Inflammatory macrophage (primary cell): Measurements from ENCODE around the gene TOP2B.

ENCODE experiments used
- DNase-seq, 2 donors: peaks; one replicate each; pipeline ENCODE4 v3.0.0-alpha.2; 2020 to 2022

Gene TOP2B

DNA sequence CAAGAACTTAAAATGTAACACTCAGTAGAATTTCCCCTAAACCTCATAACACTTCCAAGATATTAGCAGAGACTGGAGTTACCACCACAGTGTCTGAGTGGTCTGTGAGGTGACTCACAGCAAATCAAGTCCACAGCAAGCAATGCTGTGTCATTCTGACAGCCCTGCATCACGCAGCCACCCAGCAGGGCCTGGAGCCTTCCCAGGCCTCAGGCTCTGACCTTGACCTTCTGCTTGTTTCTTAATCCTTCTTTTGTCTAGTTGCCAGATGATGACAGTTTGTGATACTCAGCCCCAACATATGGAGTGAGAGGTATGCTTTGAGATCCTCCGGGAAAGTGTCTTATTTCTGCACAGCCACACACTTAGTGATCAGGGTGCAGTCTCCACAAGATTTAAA lies 82.5 kb downstream of the TOP2B start:
- peak in 1 of 2 donors; percentile 52 for DNase-seq

- DNase-seq = no peak
Observed at GRCh38 chr3:25581823-25582222, 82.9 kb downstream of the TOP2B start.

GRCh38 chr3:25581335-25581734 lies 83.4 kb downstream of the TOP2B start:
- no peak for DNase-seq

DNA sequence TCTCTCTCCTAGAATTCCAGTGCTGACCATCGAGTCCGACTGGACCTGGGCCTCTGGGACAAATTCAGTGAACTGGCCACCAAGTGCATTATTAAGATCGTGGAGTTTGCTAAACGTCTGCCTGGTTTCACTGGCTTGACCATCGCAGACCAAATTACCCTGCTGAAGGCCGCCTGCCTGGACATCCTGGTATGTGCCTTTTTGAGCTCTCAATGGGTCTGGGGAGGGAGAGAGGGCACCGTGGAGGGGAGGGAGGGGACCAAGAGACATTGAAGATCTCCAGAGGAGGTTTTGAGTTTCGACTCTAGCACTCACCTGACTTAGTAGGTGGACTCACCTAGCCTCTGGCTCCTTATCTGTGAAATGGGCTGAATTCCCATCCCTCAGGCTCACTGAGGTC lies 84.2 kb downstream of the TOP2B start:
- DNase-seq = no peak

- DNase-seq = no peak
Observed at GRCh38 chr3:25578059-25578458, 86.6 kb downstream of the TOP2B start.

GRCh38 chr3:25576831-25577454 lies 87.8 kb downstream of the TOP2B start:
- peak in 1 of 2 donors; percentile 42 for DNase-seq

DNA sequence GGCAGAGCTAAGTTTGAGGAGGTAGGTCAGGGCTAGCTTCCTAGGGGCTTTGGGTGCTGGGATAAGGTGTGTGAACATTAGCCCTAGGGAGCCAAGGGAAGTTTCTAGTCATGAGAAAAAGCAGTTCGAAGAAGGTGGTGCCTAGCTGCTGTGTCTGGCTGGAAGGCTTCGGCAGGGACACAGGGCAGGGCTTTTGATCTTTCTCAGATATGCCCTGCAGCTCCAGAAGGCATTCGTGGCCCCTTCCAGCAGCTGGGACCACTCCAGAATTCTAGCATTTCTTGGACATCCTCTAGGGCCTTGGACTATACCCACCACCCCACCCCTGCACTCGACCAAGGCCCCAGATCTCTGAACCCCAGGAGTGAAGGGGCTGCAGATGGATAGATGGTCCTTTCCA lies 88.6 kb downstream of the TOP2B start:
- no peak for DNase-seq

DNA sequence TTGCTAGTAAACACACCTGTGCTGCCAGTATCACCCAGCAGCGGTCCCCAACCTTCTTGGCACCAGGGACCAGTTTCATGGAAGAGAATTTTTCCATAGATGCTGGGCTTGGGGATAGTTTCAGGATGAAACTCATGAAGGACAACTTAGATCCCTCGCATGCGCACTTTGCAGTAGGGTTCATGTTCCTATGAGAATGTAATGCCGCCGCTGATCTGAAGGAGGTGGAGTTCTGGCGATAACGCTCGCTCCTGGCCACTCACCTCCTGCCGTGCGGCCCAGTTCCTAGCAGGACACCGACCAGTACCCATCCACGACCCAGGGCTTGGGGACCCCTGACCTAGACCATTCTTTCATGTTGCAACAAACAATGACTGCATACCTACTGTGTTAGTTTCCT lies 89.7 kb downstream of the TOP2B start:
- DNase-seq = no peak

DNA sequence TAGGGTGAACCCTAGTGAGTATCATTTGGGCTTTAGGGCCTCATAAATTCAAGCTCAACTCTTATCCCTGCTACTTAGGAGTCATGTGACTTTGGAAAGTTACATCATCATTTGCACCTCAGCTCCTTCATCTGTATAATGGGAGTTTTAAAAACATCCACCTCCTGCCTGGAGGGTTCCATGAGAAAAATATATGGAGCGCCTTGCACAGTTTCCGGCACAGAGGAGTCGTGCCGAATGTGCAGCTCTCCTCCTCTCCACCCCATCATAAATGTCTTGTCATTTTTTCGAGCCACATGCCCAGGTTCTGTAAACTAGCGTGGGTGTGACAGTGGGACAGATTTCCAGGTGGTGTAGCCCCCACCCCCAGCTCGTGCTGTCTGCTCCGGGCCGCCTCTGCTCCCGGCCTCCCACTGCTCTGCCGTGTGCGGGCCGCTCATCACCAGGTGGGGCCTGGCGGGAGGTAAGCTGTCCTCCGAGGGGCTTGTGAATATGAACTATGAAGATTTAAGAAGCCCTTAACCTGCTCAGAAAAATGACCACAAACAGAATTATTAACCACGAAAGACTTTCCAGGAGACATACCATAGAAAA lies 90.4 kb downstream of the TOP2B start:
- no peak for DNase-seq

- no peak for DNase-seq
Observed at GRCh38 chr3:25573386-25574171, 91.1 kb downstream of the TOP2B start.

GRCh38 chr3:25572919-25573385 lies 91.8 kb downstream of the TOP2B start:
- no peak for DNase-seq

DNA sequence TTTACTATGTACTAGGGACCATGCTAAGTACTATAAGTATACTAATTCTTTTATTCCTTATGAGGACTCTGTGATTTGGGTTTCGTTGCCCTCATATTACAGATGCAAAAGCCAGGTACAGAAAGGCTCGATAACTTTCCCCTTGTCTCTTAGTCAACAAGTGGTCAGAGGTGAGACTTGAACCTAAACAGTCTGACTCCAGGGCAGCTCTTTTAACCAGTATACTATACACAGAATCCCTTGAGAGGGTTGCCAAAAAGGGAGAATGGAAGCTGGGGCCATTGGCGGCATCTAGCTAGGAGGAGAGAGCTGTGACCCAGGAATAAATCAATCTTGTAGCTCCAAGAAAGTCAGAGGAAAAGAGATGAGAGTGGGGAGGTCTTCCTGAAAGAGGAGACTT lies 92.4 kb downstream of the TOP2B start:
- DNase-seq = no peak

GRCh38 chr3:25571285-25571684 lies 93.4 kb downstream of the TOP2B start:
- no peak for DNase-seq

GRCh38 chr3:25568525-25569078 lies 96.1 kb downstream of the TOP2B start:
- DNase-seq = no peak

DNA sequence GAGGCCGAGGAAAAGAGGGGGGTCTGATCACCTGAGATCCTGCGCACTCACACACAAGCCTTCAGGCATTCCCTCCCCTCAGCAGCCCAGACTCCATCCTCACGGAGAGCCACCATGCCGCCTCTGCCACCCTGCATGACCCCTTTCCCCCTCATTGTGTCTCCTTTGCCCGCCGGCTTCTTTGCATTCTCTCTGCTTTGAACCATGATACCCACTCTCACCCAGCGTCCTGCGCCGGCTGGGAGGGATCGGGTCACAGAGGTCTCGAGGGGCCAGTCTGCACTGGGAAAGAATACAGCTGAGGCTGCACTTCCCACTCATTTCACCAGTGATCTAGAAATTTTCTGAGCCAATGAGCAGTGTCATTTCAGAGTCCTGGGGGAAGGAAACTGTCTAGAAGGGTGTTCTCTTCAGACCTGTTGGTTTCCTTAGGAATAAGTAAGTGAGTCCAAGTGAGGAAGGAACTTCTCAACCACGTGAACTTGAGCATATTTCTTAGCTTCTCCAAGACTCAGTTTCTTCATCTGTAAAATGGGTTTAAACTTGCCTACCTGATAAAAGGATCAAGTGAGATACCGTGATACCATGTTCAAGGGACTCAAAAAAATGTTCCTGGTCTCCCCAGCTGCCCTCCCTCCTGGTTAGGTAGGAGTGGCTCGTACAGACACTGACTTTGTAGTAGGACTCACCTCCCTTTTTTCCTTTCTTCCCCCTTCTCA lies 96.7 kb downstream of the TOP2B start:
- no peak for DNase-seq

DNA sequence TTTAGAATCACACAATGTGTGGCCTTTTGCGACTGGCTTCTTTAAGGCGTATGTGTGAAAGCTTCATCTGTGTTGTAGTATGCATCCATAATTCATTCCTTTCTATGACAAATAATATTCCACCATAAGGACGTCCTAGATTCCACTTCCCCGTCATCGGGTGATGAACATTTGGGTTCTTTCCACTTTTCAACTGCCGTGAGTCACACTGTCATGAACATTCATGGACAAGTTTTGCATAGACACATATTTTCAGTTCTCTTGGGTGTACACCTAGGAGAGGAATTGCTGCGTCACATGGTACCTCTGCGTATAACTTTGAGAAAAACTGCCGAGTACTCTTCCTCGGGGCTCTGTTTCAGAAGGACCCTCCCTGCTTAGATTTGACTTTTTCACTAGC lies 97.3 kb downstream of the TOP2B start:
- DNase-seq = no peak

DNA sequence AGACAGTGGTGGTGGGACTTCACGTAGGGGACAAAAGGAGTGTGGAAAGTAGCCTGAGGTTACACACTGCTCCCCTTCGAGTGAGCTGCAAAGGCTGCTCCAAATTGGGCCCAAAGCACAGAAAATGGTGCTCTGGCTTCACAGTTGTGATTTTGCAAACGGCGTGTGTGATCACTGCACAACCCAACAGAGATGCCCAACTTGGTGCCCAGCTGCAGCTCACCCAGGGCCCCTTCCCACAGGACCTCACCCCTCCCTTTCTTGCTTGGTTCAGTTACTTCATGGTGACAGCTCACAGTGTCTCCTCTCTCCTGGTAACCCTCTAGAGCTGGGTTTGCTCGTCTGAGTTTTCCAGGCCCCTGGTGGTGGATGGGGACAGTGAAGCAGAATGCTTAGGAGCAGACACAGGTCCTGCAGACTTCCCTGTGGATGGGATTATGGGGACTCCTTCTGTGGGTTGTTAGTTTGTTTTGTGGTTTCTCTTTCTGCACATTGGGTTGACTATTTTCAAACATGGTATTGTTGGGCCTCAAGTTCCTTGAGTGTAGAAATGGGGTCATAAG lies 98.3 kb downstream of the TOP2B start:
- no peak for DNase-seq

DNA sequence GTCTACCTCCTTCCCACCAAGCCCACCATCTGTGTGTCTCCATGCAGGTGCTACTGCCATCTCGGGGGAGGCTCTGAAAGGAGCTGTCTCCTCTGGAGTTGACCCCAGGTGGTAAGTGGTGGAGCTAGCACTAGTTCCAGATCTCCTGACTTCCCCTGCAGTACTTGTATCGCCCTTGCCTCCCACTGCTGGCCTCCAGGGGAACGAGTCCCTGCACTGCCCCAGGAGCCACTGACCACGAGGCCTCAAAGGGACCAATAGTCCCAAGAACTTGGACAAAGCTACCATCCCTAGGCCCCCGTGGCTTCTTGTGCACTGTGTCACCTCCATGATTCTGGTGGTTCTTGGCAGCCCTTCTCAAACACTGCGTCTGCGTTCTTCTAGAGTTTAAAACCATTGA lies 98.9 kb downstream of the TOP2B start:
- DNase-seq = no peak

DNA sequence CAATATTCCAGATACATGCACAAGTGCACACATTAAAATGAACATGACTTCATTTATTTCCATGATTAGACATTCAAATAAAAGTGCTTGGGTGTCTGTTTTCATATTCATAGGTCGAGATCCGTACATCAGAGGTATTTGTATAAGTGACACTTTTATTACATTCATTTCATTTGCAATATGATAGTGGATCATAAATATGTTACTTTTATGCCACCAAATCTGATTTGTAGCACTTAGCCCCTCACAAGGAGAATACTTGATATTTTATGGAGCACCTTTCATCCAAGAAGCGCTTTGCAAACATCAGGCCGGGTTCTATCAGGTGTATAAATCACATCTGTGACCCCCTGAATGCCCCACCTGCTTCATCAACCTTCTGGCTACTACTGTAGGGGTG lies 100.6 kb downstream of the TOP2B start:
- no peak for DNase-seq

GRCh38 chr3:25563601-25564000 lies 101.1 kb downstream of the TOP2B start:
- no peak for DNase-seq

DNA sequence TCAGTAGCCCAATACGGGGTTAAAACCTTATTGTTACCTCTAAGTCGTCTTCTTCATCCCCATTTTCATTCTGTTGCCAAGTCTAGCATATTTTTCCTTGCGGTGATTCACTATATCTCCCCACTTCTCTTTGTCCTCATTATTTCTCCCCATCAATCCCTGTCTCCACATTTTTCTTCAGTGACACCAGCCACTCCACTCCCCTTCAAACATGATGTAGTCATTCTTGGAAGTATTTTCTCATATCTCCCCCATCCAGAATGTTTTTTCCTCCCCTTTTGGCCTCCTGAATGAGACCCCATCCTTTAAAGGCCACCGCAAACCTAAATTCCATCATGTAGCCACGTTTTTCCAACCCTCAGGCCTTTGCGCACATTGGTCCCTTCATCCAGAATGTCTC lies 105.9 kb downstream of the TOP2B start:
- no peak for DNase-seq

- no peak for DNase-seq
Observed at GRCh38 chr3:25558121-25558520, 106.6 kb downstream of the TOP2B start.

DNA sequence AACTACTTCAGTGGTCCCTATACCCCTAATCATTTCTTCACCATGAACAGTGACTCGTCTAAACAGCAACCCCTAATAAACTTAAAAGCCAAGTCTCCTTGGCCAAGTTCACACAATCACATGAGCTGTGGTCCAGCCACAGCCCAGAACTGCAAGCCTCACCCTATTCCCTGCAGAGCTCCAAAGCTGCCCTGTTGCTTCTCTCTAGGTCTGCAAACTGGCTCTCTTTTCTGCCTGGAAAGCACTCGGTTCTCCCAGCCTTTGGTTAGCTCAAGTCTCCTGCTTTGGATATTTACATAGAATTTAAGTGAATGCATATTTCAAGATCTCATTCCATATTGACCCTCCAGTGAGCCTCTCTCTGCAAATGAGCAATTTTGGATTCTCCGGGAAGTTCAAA lies 107.0 kb downstream of the TOP2B start:
- no peak for DNase-seq
